ENCODE measurements around the gene SLC41A1.

SLC41A1 gene

DNA sequence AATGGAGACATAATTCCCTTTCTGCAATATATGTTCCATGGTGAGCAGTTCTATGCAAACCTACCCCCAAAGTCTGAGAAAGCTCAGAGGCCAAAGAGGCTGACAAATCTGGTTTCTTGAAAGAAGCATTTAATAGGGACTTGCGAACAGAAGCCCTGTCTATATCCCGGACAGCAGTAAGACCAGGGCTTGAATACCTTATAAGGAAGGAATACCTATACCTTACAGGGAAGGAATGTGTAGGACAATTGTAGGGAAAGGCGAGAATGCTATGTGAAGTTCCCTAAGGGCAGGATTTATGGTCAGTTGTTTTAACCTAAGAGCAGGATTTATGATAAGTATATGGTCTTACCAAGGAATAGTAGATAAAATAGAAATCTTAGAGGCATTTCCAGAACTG, 5.0 kb upstream of the SLC41A1 start:
- DNase-seq: no peak

- DNase-seq: no peak
Observed at GRCh38 chr1:205817364-205817763, 4.4 kb upstream of the SLC41A1 start.

GRCh38 chr1:205813755-205814058, 709 bp upstream of the SLC41A1 start:
- DNase-seq: no peak

DNA sequence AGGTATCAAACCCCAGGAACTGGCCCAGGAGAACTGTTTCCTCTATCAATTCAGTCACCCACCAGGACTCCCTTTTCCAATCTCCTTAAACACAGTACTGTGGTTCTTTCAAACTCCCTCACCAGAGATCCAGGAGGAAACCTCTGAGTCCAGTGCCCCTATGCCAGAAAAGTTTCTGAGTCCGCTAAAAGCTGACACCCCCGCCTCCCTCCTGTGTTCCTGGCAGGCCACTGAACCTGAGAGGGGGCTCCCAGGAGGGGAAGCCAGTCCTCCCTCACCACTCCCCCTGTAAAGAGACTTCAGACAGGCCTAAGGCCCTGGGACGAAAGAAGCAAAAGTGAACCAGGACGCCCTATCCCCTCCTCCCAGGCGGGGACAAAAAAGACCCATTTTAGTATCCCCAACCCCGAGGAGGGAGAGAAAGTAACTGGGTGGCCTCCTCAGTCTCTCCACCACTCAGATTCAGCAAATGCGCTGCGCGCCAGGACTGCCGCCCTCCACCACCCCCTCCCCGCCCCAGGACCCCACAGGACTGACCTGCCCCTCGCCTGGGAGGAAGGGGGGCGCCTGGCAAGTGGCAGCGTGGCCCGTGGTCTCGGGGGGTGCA, 624 bp downstream of the SLC41A1 start:
- no peak for DNase-seq

DNA sequence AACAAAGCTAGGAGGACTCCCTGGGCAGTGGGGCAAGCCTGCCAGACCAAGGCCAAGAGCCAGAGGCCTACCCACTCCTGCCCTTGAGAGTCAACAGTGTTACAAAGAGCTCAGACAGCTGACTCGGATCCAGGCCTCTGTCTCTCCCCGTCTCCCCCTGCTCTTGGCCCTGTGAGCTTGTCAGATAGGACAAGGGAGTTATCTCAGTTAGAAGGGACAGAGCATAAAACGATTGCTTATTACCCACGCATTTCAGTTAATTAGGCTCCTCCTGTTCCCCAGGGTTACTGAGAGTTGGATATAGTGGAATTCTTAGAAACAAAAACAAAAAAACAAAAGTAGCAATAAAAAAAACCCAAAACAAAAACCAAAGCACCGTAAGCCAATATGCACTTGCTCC, 1.3 kb downstream of the SLC41A1 start:
- no peak for DNase-seq

DNA sequence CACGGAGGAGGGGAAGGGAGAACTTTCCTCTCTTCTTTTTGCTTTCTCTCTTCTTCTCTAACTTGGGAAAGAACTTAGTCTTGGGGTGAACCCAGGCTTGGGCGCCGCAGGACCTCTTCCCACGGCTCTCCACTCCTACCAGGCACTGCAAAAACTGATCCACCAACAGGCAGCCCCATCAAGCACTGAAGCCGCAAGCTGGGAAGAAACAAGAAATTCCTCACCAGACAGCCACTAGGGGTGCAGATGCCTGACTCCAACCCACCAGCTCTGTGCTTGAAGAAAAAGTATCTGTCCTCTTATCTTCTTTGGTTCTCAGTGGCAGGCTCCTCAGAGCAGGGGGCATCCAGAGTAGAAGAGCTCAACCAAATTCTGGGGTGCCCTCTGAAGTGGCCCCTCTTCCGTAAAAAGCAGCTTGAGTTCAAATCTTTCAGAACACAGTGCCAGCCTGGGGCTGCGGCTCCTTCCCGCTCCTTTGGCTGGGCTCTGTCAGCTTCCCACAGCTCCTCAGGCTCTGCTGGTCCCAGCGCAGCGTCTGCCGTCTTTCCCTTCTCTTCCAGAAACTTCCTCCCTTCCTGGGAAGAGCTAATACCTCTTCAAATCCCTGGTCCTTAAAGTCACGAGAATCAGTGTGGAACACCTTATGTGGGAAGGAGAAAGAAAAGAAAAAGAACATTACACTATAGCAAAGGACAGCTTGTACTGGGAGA, 2.4 kb downstream of the SLC41A1 start:
- no peak for DNase-seq

GRCh38 chr1:205809942-205810345, 3.1 kb downstream of the SLC41A1 start:
- DNase-seq: no peak

DNA sequence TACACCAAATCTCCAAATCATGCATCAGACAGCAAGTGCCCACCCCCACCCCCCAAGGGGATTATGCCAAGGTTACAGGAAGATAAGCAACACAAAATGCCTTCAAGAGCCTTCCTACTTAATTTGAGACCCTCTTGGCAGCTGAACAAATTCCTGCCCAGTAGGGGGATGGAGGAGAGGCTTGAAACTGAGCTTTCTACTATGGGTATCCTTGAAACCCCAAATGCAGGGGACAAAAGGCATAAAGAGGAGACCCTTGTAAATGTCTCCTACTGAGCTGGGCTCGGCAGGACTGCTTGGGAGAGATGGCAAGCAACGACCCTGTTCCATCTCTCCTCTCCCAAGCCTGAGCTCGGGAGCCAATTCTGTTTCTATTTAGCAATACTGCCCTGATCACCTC, 3.5 kb downstream of the SLC41A1 start:
- no peak for DNase-seq

- no peak for DNase-seq
Observed at GRCh38 chr1:205805082-205805711, 7.8 kb downstream of the SLC41A1 start.

GRCh38 chr1:205804605-205805004, 8.4 kb downstream of the SLC41A1 start:
- DNase-seq: no peak

DNA sequence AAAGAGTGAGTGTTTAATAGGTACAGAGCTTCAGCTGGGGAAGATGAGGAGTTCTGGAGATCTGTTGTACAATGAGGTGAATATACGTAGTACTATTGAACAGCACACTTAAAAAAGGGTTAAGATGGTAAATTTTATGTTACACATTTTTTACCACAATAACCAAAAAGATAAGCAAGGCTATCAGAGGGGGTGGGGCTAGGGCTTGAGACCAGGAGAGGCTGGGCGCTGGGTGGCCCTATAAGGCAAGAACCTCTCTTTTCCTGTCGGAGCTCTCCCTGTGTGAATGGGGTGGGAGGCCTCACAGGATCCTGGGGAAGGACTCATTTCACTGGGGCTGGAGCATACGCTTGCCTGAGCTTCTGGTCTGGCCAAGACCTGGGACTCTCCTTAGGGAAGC, 9.0 kb downstream of the SLC41A1 start:
- no peak for DNase-seq

DNA sequence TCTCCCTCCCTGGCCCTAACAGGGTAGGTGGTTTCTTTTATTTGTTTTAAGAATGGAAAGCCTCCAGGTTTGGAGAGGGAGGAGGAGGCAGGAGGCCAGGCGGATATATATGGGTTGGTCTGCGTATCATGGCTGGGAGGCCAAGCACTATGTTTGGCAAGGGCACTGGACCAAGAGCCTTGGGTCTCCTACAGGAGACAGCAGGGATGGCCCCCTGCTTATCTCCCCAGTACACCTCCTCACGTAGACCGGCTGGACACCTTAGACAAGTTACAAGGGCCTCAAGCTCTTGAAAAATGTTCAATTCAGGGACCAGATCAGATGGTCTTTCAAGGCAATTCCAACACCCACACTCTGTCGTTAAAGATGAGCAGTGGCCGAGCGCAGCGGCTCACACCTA, 10.9 kb downstream of the SLC41A1 start:
- DNase-seq: no peak

DNA sequence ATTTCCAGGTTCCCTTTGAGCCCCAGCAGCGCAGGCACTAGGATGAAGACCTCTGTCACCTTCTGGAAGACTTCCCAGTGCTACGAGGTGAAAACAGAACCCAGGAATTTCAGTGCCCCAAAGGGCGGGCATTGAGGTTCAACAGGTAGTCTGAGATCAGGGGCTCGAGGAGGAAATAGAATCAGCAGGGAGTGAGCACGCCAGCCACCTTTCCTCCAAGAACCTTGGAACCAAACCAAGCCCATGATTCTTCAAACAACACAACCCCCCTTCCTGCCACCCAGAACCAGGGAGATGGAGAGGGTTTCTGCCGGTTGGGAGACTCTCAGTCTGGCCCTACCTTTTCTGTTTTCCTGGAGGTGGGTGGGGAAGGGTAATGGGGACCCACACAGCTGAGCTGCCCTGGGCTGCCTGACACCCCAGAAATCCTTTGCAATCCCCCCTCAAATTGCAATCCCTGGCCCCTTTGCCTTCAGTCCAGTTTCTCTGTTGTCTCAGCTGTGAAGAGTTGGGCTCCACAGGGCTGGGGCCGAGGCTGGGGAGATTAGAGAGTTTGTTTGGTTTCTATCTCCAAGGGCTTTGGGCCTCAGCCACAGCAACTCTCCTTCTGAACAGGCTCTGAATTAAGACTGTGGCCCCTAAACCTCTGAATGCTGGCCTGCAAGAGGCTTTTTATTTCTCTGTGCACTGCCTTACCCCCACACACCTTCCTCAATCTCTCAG, 11.9 kb downstream of the SLC41A1 start:
- no peak for DNase-seq

DNA sequence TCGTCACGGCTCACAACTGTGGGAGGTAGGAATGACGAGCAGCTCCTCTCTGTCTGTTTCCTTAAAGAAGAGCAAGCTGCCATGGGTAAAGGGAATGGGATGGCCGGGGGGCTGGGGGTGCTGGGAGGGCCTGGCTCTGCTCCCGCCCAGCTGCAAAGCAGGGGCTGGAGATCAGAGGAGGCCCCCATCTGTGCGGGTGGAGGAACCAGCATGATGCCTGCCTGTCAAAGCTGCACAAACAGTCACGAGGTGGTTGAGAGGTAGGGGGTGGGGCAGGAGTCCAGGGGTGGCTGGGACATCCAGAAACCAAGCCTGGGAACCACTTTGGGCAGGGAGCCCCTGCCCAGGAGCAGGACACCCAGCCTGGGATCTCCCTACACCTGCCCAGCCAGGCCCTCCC, 12.6 kb downstream of the SLC41A1 start:
- DNase-seq: no peak

DNA sequence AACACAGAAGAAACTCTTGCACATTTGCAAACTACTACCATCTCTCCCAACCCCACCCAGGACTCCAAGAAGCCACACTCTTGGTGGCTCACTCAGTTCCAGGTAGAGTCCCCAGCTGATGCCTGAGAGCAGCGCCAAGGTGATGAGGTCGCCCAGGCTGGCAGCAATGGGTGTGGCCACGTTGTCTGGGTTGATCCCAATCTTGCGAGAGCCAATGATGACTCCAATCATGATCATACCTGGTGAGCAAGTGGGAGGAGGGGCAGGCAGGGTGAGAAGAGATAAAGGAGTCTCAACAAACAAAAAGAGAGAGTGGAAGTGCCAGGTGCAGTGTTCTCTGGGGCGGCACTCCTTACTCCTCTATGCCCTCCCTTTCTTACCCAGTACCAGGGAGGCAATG, 14.4 kb downstream of the SLC41A1 start:
- DNase-seq: no peak

DNA sequence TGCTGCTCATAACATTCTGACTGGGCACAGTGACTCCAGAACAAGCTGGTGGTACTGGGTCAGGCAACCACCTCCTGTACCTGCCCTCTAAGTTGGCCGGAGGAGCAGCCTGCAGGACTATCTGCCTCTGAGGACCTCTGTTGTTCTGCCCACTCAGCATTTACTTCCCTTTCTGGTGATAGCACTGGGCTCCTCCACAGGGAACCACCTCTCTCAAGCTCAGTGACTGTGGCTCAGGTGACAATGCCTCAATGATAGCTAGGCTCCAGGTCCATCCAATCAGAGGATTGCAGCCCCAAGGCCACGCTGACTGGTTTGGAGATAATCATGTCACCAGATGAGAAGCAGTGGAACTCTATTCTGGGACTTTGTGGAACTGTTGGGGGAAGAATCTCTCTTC, 15.8 kb downstream of the SLC41A1 start:
- DNase-seq: no peak

GRCh38 chr1:205794011-205794730, 18.8 kb downstream of the SLC41A1 start:
- no peak for DNase-seq

DNA sequence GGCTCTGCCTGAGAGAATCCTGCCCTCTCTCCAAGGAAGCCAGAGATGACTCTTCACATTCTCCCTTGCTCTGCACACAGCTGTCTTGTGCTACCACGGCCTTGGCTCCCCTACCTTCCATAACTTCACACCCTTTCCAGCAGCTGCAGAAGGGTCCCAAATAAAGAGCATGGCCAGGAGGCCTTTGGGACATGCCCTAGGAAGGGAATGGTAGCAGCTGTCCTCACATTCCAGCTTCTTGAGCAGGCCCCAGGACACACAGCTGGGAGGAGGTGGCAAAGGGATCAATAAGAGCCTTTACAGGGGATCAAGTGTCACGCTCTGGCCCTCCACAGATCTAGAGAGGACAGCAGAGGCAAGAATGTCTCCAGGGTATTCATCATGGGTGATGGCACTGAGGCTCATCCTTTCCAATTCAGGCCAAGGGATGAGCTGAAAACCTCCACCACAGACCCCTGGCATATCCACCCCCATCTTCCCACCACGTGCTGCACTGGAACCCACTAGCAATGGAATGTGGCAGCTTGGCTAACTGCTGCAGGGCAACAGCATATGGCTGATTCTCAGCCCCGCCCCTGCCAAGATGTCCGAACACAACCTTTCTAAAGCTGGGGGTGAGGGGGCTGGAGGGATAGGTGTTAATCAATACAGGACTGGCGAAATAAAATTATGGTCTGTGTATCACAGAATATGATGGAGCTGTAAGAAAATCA, 19.9 kb downstream of the SLC41A1 start:
- no peak for DNase-seq

GRCh38 chr1:205792481-205792881, 20.5 kb downstream of the SLC41A1 start:
- DNase-seq: no peak

DNA sequence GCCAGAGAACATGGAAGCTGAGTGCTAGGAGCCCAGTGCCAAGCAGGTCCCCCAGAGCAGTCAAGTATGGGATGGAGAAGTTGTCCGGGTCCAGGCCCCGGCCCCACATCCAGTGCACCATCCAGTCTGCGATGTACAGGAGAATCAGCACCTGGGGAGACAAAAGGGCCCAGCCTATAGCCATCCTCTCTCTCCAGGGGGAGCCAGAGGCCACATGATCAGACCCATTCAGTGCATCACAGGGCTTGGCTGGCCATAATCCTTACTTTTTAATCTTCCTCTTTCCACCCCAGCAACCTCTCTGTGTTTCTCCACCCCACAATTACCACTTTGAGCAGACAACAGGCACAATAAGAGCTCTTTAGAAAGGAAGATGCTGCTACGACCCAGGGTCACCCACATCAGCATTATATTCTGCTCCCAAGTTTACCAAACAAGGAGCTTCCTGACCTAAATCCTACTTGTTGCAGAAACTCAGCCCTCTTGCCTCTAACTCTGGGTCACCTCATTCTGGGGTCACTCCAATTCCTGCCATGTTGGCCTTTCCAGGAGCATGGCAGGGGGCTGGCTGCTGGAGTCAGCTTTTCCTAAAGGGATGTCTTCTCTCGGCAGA, 21.3 kb downstream of the SLC41A1 start:
- peak; percentile 49 for DNase-seq

GRCh38 chr1:205787287-205787916, 25.6 kb downstream of the SLC41A1 start:
- no peak for DNase-seq

DNA sequence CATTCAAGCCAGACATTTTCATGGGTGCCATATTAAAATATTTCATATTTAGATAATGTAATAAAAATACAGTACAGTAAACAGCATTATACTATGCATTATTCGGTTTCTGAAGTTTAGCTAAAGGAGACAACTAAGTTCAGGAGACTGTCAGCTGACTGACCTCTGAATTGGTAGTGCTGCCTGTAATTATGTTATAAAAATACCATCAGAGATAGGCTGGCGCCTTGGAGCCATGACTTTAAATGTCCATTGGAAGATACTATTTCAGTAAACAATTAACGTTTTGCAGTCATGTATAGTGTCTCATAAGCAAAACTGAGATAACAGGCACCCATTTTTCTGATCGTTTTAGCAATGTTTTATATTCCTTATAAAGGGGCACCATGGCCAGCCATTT, 26.4 kb downstream of the SLC41A1 start:
- no peak for DNase-seq
